ENCODE data around the gene EFCAB10. TPM values are rescaled to one million over a fixed set of nuclear protein-coding genes. Genes with fewer than 3 reads are reported as not detected.

Gene EFCAB10
- total RNA-seq, 1 donor from 2014 or later: 1.6 TPM

DNA sequence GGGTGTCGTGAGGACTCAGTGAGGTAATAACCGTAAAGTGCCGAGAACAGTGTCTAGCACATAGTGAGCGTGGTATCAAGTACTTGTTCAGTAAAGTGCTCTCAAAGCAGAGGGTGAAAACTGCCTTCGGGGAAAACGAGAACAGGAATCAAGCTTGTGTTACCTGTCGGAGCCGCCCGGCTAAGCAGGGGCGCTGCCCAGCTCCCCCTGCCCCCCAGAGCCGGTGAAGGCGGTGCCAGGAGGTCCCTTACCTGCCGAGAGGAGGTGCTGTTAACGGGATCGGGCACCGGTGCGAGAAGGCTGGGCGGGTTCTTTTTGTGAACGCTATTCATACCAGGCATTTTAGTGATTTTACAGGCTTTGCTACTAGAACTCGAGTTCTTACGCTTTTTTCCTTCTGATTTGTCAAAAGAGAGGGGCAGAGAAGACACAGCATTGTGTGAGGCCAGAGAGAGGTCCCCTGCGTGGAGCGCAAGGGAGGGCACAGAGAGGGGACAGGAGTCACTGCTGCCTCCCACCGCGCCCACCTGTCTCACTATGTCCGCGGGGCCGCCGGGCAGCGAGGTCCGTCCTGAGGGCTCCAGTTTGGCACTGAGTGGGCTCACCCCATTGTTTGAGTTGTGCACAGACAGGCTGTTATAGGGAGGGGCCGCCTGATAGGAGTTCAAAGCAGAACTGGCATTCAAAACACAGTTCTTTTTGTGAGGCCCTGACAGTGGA is 32.5 kb upstream of the EFCAB10 start:
- peaks cover 35% of the 10 kb centered on the region for H3K36me3 ChIP-seq
- no peak overlapping the region for H3K4me3 ChIP-seq
- no peaks in the 10 kb centered on the region for H3K27me3 ChIP-seq
- no peaks in the 10 kb centered on the region for H3K9me3 ChIP-seq
- TF ChIP-seq, protein P1, sequence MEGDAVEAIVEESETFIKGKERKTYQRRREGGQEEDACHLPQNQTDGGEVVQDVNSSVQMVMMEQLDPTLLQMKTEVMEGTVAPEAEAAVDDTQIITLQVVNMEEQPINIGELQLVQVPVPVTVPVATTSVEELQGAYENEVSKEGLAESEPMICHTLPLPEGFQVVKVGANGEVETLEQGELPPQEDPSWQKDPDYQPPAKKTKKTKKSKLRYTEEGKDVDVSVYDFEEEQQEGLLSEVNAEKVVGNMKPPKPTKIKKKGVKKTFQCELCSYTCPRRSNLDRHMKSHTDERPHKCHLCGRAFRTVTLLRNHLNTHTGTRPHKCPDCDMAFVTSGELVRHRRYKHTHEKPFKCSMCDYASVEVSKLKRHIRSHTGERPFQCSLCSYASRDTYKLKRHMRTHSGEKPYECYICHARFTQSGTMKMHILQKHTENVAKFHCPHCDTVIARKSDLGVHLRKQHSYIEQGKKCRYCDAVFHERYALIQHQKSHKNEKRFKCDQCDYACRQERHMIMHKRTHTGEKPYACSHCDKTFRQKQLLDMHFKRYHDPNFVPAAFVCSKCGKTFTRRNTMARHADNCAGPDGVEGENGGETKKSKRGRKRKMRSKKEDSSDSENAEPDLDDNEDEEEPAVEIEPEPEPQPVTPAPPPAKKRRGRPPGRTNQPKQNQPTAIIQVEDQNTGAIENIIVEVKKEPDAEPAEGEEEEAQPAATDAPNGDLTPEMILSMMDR (IDR thresholded peaks at IDR 0.05): no peak
- DNase-seq (peak; percentile 59), ATAC-seq (peak; percentile 8)
- H3K4me1 ChIP-seq: no peaks in the 10 kb centered on the region
- intact Hi-C loops (cut with DNase I): no loop called here
- H3K27ac ChIP-seq: no peak overlapping the region

DNA sequence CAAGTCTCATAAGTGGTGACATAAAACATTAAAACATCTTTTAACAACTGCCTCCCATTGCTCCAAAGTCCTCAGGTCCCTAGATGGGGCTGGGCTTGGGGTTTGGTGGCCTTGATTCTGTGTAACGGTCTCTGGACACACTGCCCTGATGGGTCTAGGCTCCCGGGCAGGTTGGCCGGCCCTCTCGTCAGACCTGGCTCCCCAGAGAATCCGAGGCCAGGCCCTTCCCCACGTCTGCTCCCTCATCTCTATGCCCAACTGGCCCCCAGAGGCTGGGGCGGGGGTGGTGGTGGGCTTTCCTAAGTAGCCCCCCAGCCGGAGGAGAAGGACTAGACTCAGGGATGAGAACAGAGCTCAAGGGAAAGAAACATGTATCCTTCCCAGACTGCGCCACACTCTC is 31.5 kb upstream of the EFCAB10 start:
- H3K4me3 ChIP-seq: no peak overlapping the region
- no peak for ATAC-seq
- TF ChIP-seq, protein P1 (IDR thresholded peaks at IDR 0.05): no peak
- intact Hi-C loops (cut with DNase I): no loop called here
- no peaks in the 10 kb centered on the region for H3K9me3 ChIP-seq
- no peak overlapping the region for H3K27ac ChIP-seq
- H3K27me3 ChIP-seq: no peaks in the 10 kb centered on the region
- H3K4me1 ChIP-seq: no peaks in the 10 kb centered on the region
- peak; percentile 53 for DNase-seq
- H3K36me3 ChIP-seq: peaks cover 28% of the 10 kb centered on the region

DNA sequence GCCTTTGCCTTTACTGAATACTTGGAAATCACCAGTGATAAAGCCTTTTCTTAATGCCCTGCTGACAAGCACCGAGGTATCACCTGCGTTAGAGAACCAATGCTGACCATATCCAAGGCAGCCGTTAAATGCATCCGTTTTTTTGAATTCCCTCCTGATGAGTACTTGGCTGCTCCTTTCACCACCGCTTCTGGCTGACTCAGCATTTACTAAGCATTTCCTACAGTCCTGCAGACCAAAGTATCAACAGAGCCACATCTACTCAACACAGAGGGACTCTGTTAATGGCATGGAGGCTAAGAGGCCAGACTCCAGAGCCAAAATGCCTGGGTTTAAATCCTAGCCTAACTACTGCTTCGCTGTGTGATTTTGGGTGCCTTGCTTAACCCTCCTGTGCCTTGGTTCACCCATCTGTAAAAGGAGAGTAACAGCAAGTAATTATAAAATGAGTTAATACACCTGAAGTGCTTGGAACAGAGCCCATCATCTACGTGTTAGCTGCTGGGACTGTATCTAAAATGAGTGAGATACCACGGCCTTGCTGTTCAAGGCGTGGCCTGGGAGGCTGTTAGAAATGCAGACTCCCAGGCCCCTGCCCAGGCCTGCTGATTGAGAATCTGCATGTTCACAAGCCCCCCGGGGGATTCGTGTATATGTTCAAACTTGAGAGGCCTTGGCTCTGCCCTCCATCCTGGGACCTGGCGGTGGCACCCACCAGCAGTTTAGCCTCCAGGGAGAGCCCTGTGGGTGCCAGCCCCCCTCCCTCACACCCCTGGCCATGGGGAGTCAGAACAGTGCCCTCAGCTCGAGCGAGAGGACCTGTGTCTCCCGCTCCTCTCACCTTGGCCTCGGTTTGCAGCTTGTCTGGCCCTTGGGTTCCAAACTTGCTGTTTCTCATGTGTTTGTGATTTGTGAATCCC is 30.8 kb upstream of the EFCAB10 start:
- DNase-seq (peak; percentile 23), ATAC-seq (no peak)
- TF ChIP-seq, protein P1 (IDR thresholded peaks at IDR 0.05): no peak
- peaks cover 21% of the 10 kb centered on the region for H3K36me3 ChIP-seq
- no peaks in the 10 kb centered on the region for H3K27me3 ChIP-seq
- no peak overlapping the region for H3K4me3 ChIP-seq
- no peak overlapping the region for H3K27ac ChIP-seq
- H3K4me1 ChIP-seq: no peaks in the 10 kb centered on the region
- intact Hi-C loops (cut with DNase I): no loop called here
- no peaks in the 10 kb centered on the region for H3K9me3 ChIP-seq

DNA sequence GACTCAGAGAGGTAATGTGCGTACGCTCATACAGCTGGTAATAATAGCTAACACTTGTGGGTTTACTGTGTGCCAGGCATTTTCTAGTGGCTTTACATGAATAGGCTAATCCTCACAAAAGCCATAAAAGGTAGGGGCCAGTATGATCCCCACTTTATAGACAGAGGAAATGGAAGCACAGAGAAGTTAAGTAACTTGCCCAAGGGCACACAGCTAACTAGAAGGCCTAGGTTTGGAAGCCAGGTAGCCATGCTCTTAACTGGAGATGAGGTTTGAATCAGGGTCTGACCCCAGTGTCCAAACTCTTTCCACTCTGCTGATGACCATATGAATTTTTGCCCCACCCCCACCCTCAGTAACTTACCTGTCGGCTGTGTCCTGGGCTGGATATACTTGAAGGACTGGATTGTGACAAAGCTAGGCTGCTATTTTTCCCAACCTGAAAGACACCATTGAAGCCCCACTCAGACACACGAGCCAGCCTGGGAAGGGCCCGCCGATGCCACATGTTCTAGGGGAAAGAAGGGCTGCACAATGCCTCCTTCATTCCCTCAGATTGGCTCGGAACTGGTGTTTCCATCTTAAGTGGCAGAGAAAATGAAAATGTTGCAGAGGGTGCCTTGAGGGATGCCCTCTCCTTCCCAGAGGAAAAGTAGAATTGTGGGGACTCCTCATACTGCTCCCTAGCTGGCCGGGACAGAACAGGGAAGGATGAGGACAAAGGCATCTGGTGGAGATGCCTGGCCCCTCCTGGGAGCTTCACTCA is 29.1 kb upstream of the EFCAB10 start:
- DNase-seq (peak; percentile 28), ATAC-seq (no peak)
- no peak overlapping the region for H3K4me3 ChIP-seq
- no peaks in the 10 kb centered on the region for H3K27me3 ChIP-seq
- H3K4me1 ChIP-seq: no peaks in the 10 kb centered on the region
- intact Hi-C loops (cut with DNase I): no loop called here
- peaks cover 13% of the 10 kb centered on the region for H3K36me3 ChIP-seq
- no peaks in the 10 kb centered on the region for H3K9me3 ChIP-seq
- no peak overlapping the region for H3K27ac ChIP-seq
- TF ChIP-seq, protein P1 (IDR thresholded peaks at IDR 0.05): no peak
